NCI-H2081 (cell line): ENCODE data around the gene TMEM42.
"Not testable (repeated sequence)": the region's sequence is repeated elsewhere in the genome, so short reads cannot be mapped to it uniquely, and the experiment has no call there.

ENCODE experiments used
- DNase-seq, 2 experiments: peaks; one replicate each; lab custom pipeline; 2025; lab: John Stamatoyannopoulos, UW

Gene TMEM42

DNA sequence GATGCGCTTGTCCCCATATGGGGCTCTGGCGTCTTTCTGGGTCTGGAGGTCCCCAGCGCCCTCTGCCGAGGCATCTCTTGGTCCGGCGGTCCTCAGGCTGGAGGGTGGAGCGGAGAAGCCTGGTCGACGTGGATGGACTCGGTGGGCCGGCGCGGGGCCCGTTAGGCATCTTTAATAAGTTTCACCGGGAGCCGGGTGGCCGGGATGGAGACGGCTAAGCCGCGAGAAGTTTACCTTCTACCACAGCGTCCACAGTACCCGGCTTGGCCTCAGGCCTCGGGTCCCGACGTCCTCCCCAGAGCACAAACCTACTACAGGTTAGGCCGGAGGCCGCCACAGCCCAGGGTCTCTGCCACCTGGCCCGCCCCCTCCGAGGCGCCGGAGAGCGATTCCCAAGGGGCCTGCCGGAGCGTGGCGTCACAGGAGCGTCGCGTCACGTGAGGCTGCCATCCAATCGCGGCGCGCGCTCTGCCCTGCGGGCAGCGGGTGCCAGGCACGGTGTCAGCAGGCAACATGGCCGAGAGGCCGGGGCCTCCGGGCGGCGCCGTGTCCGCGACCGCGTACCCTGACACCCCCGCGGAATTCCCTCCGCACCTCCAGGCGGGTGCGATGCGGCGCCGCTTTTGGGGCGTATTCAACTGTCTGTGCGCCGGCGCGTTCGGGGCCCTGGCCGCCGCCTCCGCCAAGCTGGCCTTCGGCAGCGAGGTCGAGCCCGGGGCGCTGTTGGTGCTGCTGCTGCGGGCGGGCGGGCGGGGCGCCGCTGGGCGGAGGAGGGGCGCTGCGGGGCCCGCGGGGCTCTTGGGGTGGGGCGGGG lies at the start of gene TMEM42:
Gene TMEM42, plus strand, starts transcription at position 501 of the 814 bp plus-strand sequence. Its CDS starts 13 bp downstream, at position 514.
- peak; percentile 64 to 72 for DNase-seq

DNA sequence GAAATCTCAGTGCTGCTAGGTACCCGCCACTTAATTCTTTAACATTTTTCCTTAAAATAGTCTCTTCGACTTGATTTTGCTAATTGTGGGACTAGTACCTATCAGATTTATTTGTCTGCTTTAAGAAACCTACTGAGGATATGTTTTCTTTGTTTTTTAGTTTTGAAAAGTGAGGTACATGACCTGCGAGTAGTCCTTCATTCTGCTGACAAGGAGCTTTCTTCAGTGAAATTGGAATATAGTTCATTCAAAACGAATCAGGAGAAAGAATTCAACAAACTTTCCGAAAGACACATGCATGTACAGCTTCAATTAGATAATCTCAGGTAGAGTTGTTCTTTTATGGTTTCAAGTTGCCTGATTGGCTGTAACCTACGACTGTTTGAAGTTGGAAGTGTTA lies 47.0 kb upstream of the TMEM42 start:
- no peak for DNase-seq

DNA sequence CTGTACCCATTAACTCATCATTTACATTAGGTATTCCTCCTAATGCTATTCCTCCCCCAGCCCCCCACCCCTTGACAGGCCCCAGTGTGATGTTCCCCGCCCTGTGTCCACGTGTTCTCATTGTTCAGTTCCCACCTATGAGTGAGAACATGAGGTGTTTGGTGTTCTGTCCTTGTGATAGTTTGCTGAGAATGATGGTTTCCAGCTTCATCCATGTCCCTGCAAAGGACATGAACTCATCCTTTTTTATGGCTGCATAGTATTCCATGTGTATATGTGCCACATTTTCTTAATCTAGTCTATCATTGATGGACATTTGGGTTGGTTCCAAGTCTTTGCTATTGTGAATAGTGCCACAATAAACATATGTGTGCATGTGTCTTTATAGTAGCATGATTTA lies 45.4 kb upstream of the TMEM42 start:
- DNase-seq, result not testable (repeated sequence)

DNA sequence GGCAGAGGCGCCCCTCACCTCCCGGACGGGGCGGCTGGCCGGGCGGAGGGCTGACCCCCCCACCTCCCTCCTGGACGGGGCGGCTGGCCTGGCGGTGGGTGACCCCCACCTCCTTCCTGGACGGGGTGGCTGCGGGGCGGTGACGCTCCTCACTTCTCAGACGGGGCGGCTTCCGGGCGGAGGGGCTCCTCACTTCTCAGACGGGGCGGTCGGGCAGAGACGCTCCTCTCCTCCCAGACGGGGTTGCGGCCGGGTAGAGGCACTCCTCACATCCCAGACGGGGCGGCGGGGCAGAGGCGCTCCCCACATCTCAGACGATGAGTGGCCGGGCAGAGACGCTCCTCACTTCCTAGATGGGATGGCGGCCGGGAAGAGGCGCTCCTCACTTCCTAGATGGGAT lies 40.5 kb upstream of the TMEM42 start:
- DNase-seq, result not testable (repeated sequence)

DNA sequence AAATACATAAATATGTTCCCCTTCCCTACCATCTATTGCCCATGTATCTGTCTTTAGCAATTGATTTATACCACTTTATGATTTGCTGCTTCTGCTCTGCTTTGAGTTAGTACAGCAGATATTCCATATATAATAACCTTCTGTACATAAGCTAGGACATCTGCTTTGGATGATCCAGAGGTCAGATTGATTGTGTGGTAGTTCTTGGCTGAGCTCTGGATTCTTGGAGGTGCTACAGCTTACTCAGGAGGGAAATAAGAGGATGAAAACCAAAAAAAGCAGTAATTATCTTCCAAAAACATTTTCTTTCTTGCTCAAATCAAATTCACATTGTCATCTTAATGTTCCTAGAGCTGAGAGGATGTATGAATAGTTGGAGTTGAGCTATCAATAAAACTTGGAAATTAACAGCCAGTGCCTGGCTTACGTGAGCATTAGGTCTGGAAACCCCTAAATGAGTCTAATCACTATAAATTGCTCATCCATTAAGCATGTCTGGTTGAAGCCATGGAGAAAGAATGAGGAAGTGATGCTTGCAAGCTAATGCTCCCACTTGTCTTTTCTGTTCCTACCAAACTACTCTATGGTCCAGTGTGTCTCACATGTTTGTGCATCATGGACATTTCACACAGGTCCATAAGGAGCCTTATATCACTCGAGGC lies 36.3 kb upstream of the TMEM42 start:
- no peak for DNase-seq

DNA sequence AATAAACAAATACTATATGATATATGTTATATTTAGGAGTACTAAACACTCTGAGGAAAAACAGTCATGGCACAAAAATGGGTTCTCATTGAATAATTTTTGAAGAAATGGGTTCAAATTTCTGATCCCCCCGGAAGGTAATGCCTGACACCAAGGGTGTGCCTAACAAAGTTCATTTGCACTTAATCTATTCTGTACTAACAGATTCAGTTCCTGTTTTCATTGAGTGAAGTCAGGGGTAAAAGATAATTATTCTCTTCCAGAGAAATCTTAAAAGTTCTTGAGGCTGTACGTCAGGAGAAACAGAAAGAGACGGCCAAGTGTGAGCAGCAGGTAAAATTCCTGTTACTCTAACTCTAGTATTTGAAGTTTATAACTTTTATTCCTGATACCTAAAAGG lies 34.5 kb upstream of the TMEM42 start:
- no peak for DNase-seq

DNA sequence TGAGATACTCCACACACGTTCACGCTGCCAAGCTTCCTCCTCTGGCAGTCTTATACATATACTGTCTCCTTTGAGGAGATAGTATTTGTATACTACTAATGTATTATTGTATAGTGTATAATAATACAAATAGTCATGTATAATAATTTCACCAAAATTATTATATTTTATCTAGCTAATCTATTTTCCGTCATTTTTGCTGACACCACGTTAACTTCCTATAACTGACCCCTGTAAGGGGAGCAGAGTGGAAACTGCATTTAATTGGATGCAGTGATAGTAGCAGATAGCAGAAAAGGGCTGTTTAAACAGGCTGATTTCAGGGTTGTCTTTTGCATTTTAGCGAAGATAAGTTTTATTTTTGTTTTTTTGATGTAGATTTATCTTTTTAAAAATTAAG lies 30.5 kb upstream of the TMEM42 start:
- DNase-seq, result no peak

DNA sequence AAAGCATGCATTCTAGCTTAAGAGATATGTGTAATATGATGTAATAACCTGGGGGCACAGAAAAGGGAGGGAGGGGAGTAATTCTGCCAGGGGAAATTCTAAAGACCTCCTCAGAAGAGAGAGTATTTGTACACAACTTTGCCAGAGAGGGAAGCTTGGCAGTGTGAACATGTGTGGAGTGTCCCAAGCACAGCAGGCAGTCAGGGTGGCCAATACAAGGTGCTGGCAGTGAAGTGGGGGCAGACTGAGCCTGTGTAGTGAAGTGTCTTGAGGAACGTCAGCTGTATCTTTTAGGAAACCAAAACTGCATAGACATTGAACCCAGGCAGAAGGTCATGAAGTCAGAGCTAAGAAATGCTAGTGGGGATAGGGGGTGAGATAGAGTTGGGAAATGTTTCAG lies 29.7 kb upstream of the TMEM42 start:
- DNase-seq, result no peak

DNA sequence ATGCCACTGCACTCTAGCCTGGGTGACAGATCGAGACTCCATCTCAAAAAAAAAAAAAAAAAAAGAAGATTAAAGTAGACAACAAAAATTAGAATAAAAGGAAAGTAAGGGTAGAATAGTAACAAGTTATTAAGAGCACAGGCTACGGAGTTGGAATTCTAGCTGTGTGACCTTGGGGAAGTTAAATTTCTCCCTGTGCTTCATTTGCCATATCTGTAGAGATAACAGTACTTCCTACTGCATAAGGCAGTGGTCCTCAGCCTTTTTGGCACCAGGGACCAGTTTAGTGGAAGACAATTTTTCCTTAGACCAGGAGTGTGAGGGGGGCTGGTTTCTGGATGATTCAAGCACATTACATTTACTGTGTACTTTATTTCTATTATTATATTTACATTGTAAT lies 28.7 kb upstream of the TMEM42 start:
- no peak for DNase-seq

DNA sequence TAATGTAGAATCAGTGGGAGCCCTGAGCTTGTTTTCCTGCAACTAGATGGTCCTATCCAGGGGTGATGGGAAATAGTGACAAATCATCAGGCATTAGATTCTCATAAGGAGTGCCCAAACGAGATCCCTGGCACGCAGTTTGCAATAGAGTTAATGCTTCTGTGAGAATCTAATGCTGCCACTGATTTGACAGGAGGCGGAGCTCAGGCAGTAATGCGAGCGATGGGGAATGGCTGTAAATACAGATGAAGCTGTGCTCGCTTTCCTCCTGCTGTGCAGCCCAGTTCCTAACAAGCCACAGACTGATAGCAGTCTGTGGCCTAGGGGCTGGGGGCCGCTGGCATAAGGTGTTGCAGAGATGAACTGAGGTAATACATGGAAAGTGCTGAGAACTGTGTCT lies 28.3 kb upstream of the TMEM42 start:
- no peak for DNase-seq

DNA sequence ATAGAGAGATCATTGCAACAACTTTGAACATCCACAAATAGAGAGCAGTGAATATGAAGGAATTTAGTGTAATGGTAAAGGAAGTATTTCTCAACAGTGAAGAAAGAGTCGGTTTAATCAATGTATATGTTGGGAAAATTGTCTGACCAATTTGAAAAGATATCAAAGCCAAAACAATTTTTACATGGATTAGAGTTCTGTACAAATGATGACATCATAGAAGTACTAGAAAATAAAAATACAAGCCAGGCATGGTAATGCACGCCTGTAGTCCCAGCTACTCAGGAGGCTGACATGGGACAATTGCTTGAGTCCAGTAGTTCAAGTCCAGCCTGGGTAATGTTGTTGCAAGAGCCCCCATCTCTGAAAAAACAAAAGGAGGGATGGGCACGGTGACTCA lies 26.0 kb upstream of the TMEM42 start:
- no peak for DNase-seq

DNA sequence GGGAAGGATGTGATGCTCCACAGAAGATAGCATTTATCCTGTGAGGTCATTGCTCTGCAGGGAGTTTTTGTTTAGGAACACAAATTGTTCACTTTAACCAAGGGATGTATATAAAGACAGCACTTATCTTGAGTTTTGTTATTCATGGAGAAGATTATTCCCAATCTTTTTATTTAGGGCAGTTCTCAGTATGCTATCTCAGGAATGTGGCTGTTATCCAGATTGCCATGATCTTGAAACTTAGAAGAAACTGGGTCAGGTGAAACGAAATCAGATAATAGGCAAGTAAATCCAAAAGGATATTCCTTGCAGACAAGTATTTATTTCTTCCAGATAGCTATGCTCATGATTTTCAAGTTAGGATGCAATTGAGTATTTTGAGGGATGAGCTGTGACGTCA lies 19.3 kb upstream of the TMEM42 start:
- no peak for DNase-seq

DNA sequence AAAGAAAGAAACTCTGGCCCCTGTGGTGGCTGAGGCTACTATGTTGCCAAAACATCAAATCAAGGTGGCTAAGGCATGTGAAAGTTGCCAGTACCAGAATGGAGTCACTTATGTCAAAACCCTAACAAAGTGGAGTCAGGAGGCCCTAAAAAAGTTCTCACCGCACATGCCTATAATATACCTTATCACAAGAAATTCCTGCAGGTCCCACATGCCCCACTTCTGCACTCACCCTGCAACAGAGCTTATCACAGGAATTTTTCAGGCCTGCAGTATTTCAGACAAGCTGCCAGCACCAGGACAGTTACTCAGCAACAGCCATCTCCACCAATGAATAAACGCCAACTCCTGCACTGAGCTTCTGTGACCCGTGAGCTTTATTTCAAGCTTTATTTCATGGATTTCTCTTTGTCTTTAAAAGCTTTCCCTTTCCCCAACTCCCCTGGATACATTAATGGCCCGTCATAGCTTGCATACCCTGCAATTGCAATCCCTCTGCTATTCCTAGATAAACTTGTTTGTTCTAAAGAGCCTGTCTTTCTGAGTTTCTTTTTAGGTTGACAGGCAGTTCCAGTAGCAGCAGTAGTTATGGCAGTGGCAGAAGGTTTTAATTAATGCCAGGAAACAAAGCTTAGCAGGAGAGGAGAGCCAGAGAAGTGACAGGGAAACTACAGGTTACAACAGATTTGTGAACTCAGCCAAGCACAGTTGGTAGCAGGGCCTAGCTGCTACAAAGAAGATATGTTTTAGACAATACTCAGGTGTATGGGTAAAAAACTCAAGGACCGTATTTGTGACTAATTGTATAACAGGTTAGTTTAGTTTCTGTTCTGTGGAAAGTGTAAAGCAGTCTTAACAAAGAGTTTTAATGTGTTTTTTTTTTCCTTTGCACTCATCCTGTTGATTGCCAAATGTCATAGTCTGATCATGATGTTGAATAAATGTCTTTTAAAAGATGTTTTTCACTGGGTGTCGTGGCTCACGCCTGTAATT lies 15.9 kb upstream of the TMEM42 start:
- DNase-seq, result no peak

DNA sequence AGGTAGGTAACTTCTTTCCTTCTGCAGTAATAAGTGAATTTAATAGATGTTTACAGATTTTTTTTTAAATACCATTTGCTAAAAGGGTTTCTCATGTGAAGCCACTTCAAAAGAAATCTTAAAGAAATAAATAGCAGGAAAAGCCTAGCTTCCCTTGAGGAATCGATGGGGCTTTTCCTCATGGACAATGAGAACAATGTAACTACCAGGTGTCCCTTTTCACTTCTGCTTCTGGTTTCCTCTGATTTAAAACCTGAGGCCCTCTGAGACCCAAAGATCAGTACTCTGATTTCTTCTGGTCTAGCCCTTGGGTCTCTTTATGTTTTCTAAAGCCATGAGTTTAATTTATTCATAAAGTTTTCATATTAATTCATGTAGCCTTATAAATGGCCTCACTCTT lies 13.1 kb upstream of the TMEM42 start:
- DNase-seq, result no peak

DNA sequence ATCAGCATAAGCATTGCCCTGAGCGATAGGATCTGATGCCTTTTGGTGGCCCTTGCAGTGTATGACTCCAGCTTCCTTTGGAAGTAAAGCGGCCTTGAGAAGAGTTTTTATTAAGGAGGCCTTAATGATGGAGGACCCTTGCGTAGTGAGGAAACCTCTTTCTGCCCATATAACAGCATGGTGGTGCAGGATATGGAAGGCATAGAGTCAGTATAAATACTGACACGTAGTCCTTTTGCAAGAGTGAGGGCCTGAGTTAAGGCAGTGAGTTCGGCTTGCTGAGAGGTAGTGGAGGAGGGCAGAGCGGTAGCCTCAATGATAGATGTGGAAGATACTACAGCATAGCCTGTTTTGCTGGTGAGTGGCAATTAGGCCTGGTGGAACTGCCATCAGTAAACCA lies 5.0 kb upstream of the TMEM42 start:
- not testable (repeated sequence) for DNase-seq

DNA sequence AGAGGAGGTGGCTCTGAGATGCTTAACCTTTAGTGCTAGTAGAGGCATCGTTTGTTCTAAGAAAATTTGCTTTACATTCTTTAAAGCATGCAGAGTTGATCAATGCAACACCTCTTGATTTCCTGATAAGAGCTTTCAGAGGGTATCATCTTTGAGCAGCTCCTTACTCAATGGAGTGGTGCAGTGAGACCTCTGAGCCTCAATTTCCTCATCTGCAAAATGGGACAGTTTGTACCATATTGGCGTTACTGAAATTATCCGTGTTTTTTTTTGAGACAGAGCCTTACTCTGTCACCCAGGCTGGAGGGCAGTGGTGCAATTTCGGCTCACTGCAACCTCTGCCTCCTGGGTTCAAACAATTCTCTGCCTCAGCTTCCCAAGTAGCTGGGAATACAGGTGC lies 1.6 kb upstream of the TMEM42 start:
- no peak for DNase-seq

DNA sequence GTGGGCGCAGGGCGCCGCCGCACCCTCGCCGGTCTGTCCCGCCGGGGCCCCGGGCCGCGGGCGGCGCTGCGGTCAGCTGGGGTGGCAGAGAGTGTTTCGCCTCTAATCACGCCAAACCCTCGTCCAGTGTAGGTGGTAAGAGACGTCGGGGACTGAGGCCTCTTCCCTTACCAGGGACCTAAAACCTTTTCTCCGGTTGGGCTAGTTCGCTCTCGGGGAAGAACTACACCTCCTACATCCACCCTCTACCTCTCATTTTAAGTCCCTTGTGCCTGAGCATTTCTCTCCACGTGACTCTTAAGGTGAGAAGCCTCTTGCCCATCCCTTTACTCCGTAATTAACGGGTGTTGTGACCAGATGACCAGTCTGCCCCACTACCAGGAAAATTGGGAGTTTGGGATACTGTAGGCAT lies 520 bp downstream of the TMEM42 start:
- DNase-seq, result no peak

DNA sequence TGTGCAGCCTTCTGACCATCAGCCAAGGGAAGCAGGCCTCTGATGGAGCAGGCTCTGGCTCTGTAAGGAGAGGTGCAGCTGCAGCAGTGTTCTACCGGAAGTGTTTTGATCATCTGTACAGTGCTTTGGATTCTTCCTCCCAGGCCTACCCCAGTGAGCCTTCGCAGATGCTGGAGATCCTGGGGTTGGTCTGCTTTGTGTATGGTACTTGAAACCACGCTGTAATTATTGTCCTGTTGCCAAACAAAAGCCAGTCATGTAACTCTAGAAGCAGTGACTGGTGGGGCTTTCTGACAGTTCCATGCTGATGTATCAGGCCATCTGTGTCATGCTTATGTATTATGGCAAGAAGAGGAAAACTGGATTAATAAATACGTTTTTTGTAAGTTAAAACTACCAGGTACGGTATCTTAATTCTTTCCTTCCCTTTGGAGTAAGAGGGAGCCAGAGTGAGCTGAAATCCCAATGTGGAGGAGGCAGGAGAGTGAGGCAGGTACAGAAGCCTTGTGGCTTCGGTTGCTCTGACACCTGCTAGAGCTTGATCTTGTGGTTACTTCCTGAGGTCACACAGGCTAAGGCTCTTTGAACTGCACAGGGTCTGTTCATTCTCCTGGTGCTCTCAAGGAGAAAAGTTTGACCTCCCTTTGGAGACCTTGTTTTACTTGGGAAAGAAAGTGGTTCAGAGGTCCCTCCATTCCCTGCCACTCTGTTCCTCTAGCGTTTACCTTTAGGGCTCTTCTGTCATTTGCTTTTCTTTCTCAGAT lies 3.7 kb downstream of the TMEM42 start:
- DNase-seq, result peak in 1 of 2 experiments; percentile 19

DNA sequence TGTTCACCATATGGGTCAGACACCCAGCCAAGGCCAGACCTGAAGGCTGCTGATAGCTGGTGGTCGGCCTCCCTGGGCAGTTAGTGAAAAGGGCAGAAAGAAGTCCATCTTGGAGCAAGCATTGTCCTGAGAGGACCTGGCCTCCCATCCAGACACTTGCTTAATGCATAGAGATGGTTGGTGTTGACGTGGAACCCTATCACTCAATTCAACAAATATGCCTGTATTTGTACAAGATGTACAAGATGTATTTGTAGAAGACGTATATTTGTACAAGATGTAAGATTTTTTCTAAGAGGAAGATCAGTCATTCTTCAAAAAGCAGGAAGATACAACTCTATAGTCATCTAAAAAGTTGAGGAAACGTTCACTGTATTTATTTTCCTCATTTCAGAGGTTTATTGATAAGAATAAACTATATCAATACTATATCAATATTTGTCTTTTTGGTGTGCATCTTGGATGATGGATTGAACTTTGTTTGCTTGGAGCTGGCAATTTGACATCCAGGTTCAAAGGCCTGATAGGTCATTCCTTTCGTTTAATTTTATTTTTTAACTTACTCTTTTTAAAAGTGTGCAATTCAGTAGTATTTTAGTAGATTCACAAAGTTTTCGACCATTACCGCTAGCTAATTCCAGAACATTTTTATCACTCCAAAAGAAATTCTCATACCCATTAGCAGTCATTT lies 5.9 kb downstream of the TMEM42 start:
- no peak for DNase-seq

DNA sequence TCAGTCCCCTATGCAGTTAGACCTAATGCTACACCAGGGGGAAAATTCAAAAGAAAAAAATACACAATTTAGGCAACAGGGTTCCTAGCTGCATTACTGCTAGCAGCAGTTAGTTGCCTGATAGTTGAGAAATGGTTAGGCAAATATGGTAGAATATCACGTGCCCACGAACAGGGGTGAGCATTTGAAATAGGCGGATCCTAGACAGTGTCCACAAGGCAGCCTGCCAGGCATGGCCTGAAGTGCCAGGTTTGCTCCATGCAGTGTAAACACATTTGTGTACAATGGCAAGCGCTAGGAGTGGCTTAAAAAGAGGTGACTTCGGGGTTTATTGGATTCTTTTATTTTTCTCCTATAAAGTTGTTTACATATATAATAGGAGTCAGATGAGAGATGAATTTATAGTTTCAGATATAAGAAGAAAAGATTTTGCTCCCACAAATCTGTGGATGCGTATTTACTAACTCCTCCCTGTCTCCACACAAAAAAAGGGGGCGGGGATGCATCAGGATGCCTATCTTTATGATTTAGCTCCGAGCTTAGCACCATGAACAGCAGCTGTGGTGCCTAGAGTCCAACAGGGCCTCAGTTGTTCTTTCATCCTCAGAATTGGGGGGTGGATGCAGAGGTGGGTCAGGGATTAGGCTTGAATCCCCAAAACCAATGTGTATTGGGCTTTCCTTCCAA lies 8.8 kb downstream of the TMEM42 start:
- peak; percentile 61 to 84 for DNase-seq
